Measurements from ENCODE around the gene TIPRL.

The TIPRL gene

GRCh38 chr1:168217664-168218063 is 38.9 kb downstream of the TIPRL start:
- DNase-seq = no peak

DNA sequence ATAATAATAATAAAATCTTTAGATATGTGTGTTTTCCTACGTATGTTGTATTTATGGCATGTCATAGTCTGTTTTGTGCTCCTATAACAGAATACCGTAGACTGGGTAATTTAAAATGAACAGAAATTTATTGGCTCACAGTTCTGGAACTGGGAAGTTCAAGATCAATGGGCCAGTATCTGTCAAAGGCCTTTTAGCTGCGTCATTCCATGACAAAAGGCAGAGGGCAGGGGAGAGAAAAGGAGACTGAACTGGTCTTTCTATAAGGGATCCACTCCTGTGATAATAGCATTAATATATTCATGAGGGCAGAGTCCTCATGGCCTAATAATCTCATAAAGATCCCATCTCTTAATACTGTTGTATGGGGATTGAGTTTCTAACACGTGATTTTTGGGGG is 39.9 kb downstream of the TIPRL start:
- no peak for DNase-seq

DNA sequence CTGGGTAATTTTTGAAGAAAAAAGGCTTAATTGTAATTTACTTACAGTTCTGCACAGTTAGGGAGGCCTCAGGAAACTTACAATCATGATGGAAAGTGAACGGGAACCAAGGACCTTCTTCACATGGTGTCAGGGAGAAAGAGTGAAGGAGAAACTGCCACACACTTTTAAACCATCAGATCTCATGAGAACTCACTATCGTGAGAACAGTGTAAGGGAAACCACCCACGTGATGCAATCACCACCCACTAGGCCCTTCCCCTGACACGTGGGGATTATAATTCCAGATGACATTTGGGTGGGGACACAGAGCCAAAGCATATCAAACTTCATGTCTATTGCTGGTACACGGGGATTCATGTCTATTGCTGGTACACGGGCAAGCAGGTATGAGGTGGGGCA is 41.7 kb downstream of the TIPRL start:
- DNase-seq = no peak

- DNase-seq = no peak
These were observed 42.5 kb downstream of the TIPRL start for GRCh38 chr1:168221275-168221674.

DNA sequence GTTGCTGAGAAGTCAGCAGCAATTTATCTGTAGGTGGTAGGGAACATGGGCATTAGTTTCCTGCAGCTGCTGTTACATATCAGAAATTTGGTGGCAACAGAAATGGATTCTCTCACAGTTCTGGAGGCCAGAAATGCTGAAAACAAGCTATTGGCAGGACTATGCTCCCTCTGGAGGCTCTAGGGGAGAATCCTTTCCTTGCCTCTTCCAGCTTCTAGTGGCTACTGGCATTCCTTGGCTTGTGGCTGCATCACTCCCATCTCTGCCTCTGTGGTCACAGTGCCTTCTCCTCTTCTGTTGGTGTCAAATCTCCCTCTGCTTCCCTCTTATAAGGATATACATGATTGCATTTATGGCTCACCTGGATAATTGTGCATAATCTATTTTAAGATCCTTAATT is 44.5 kb downstream of the TIPRL start:
- DNase-seq = peak; percentile 36

GRCh38 chr1:168223681-168224540 is 45.1 kb downstream of the TIPRL start:
- peak; percentile 36 for DNase-seq

DNA sequence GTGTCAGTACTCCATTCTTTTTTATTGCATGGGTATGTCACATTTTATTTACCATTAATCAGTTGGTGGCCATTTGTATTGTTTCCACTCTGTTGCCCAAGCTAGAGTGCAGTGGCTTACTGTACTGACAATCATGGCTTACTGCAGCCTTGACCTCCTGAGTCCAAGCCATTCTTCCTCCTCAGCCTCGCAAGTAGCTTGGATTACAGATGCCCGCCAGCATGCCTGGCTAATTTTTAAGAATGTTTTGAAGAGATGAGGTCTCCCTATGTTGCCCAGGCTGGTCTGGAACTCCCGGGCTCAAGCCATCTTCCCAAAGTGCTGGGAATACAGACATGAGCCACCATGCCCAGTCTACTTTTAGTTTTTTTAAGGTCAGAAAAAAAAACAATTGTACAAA is 46.2 kb downstream of the TIPRL start:
- no peak for DNase-seq

- peak; percentile 94 for DNase-seq
These were observed 46.9 kb downstream of the TIPRL start, which contains the start of gene SFT2D2 for GRCh38 chr1:168225476-168226190. Gene SFT2D2 (plus strand): TSS chr1:168226004. CDS start chr1:168226080, 76 bp downstream.

GRCh38 chr1:168227620-168228019 is 48.9 kb downstream of the TIPRL start:
- DNase-seq = peak; percentile 81

- DNase-seq = no peak
These were observed 51.1 kb downstream of the TIPRL start for GRCh38 chr1:168229893-168230292.

DNA sequence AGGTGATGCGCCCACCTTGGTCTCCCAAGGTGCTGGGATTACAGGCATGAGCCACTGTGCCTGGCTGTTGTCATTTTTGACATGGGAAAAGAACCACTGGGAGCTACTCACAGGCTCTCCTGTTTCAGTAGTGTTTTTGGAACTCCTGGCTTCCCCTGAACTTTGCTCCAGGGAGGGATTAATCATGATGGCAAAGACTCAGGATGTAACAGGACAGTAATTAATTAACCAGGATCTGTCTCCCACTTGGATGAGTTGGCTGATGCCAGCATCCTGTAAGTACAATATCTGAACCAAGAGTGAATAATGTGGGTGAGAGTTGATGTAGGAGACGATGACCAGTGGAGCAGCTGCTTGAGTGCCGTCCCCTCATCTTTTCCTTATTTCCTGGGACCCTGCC is 51.9 kb downstream of the TIPRL start:
- DNase-seq = no peak

GRCh38 chr1:168234846-168235547 is 56.2 kb downstream of the TIPRL start:
- DNase-seq = peak; percentile 74

DNA sequence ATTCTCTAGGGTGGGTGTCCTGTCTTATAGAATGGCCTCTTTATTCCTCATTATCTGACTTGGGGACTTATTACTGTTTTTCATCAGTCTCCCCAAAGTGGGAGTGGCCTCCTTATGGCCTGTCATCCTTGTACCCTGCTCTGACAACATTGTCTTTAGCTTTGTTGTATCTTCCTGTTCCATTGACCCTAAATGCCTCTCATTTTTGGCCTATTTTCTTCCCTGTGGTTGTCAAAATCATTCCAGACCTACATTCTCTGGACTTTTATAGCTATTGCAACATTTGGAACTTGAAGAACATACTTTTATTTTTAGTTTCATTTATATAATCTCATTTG is 56.8 kb downstream of the TIPRL start:
- DNase-seq = no peak

DNA sequence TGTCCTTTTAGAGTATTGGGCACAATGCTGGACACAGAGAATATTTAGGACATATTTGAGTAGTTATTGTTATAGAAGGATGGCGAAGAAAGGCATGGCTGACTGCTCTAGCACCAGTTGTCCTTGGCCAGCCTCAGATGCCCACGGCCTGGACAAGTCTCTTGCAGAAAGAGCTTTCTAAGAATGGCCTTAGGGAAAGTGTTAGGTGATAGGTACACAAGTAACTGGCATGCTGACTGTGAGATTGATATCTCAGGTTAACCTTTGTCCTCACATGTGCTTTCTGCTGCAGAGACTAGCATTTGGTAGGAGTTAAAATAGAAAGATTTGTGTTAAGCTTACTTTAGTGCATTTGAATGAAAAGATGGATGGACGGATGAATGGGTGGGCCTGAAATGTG is 57.2 kb downstream of the TIPRL start:
- DNase-seq = no peak

- no peak for DNase-seq
These were observed 58.3 kb downstream of the TIPRL start for GRCh38 chr1:168236836-168237611.

DNA sequence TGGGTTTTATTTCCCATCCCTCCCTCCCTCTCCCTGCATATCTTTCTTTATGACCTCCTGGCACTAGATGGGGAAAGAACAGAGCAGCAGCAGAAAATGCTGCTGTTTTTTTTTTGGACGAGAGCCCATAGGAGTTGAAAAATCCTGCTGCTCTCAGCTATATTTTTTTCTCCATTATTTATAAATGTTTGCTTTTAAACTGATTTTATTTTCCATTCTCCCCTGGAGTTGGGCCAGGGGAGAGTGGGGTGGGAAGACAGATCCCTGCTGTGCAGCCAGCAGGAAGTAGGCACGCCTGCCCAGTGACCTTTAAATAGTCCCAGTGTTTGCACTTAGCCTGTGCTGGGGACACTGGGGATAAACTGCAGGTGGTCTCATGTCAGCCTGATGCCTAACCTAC is 64.4 kb downstream of the TIPRL start:
- DNase-seq = no peak

- no peak for DNase-seq
These were observed 65.0 kb downstream of the TIPRL start for GRCh38 chr1:168243636-168244212.

DNA sequence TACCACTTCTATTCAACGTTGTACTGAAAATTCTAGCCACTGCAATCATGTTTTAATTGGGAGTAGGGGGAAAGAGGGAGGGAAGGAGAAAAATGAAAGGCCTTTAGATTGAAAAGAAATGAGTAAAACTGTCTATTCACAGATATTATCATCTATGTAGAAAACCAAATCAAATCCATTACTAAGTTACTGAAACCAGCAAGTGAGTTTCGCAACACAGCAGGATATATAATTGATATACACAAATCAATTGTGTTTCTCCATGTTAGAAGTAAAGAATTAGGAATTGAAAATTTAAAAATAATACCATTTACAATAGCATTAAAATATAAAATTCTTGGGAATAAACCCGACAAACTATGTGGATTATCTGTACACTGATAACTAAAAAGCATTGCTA is 66.3 kb downstream of the TIPRL start:
- no peak for DNase-seq

- no peak for DNase-seq
These were observed 67.7 kb downstream of the TIPRL start for GRCh38 chr1:168246506-168246905.

Measured in DMS53 (cell line).